Naive thymus-derived CD4-positive, alpha-beta T cell (primary cell): ENCODE results near the gene MTERF4. TPM values are rescaled to one million over a fixed set of nuclear protein-coding genes. Genes with fewer than 3 reads are reported as not detected.
A peak's percentile ranks its signal among the peaks of the same experiment; 100 is the strongest.

Source experiments
- ATAC-seq: fragments of 150-1000 bp; cut with Tn5 transposase; 2 replicates; pipeline ENCODE4 v1.10.0; 2021; ENCODE audit warnings: mild to moderate bottlenecking, moderate library complexity
- CTCF ChIA-PET: fragments of 350-600 bp; sonication (Branson Sonifier 250); formaldehyde crosslinking; loops from one replicate; lab custom pipeline; 2021; ENCODE audit warnings: antibody characterized with exemption; lab: Charles Lee
- POLR2A ChIA-PET: fragments of 350-600 bp; sonication (Branson Sonifier 250); formaldehyde crosslinking; loops from one replicate; lab custom pipeline; 2021; ENCODE audit warnings: antibody characterized with exemption, inconsistent platforms; lab: Charles Lee
- DNase-seq, 9 donors: peaks; one replicate each; pipeline versions ENCODE4 v3.0.0 to v3.0.0-alpha.2; 2020 to 2022; ENCODE audit warnings: mixed read lengths in 1 of 9
- H3K27ac ChIP-seq: one replicate; pipeline ENCODE4 v1.7.0; 2013; ENCODE audit warnings: mild to moderate bottlenecking, low read depth, low read length, moderate library complexity
- H3K27me3 ChIP-seq, 2 donors: one replicate each; pipeline ENCODE4 v1.7.0; 2013; ENCODE audit warnings: low read length in 2 of 2, mild to moderate bottlenecking in 2 of 2, moderate library complexity in 2 of 2; ENCODE audit not compliant: control insufficient read depth in 2 of 2, insufficient read depth in 2 of 2
- H3K36me3 ChIP-seq, 3 experiments: 1 replicate in 2 of 3; 2 replicates in 1 of 3; pipeline ENCODE4 v1.7.0; 2013; ENCODE audit warnings: low read length in 3 of 3, mild to moderate bottlenecking in 3 of 3, moderate library complexity in 1 of 3; ENCODE audit not compliant: insufficient read depth in 3 of 3, control insufficient read depth in 2 of 3
- H3K4me1 ChIP-seq, 2 donors: one replicate each; pipeline ENCODE4 v1.7.0; 2013; ENCODE audit warnings: low read length in 2 of 2, mild to moderate bottlenecking in 2 of 2, moderate library complexity in 1 of 2; ENCODE audit not compliant: control insufficient read depth in 2 of 2, insufficient read depth in 2 of 2
- H3K4me3 ChIP-seq: 2 replicates; pipeline ENCODE4 v1.7.0; 2013; ENCODE audit warnings: mild to moderate bottlenecking, low read length
- H3K9me3 ChIP-seq, 3 experiments: 1 replicate in 2 of 3; 2 replicates in 1 of 3; pipeline ENCODE4 v1.7.0; 2013; ENCODE audit warnings: low read length in 3 of 3; ENCODE audit not compliant: control insufficient read depth in 2 of 3
- H3K27ac Mint-ChIP-seq, 9 donors: one replicate each; pipeline ENCODE4 v1.8.0; 2020 to 2022; ENCODE audit warnings: mixed read lengths in 9 of 9, mild to moderate bottlenecking in 8 of 9, moderate library complexity in 5 of 9, inconsistent platforms in 2 of 9
- H3K27me3 Mint-ChIP-seq, 5 donors: one replicate each; pipeline ENCODE4 v1.8.0; 2021 to 2022; ENCODE audit warnings: mixed read lengths in 5 of 5, mild to moderate bottlenecking in 1 of 5
- H3K36me3 Mint-ChIP-seq, 5 donors: one replicate each; pipeline ENCODE4 v1.8.0; 2020 to 2022; ENCODE audit warnings: mixed read lengths in 5 of 5, mild to moderate bottlenecking in 3 of 5, inconsistent platforms in 1 of 5
- H3K4me1 Mint-ChIP-seq, 7 donors: one replicate each; pipeline ENCODE4 v1.8.0; 2020 to 2022; ENCODE audit warnings: mixed read lengths in 7 of 7, mild to moderate bottlenecking in 3 of 7, inconsistent platforms in 1 of 7
- H3K4me3 Mint-ChIP-seq, 10 donors: one replicate each; pipeline ENCODE4 v1.8.0; 2020 to 2022; ENCODE audit warnings: mild to moderate bottlenecking in 10 of 10, mixed read lengths in 10 of 10, moderate library complexity in 6 of 10, inconsistent platforms in 2 of 10
- H3K9me3 Mint-ChIP-seq, 11 donors: one replicate each; pipeline ENCODE4 v1.8.0; 2020 to 2022; ENCODE audit warnings: mixed read lengths in 11 of 11, mild to moderate bottlenecking in 4 of 11, inconsistent platforms in 1 of 11, moderate library complexity in 1 of 11
- intact Hi-C, 2 donors: fragments of 100-400 bp; cut with micrococcal nuclease; formaldehyde crosslinking; loops; one replicate each; pipeline ENCODE4 v1.15.1; 2023
- polyA plus RNA-seq, 2 donors: library from polyadenylated mRNA; unstranded; fragments of 300-500 nt; fragmentation: Illumina TruSeq; gene quantifications; one replicate each; pipeline ENCODE4 v1.2.3, GENCODE V29; 2021
- total RNA-seq, 6 experiments: library from RNA in 5 of 6; stranded (reverse) in 5 of 6; gene quantifications; 1 replicate in 5 of 6; 2 replicates in 1 of 6; pipeline ENCODE4 v1.2.3 and lab custom pipeline; 2021 to 2026

The MTERF4 gene
- total and polyA plus RNA-seq, 7 experiments from 2014 or later: 45.3 to 214 (median 82.3) TPM

GRCh38 chr2:241125626-241126025 is 23.5 kb upstream of the MTERF4 start:
- Histone ChIP-seq H3K9me3 (no peaks in the 10 kb centered on the region), H3K27ac (no peak overlapping the region), H3K27me3 (no peaks in the 10 kb centered on the region), H3K4me1 (peaks cover 0 to 11% of the 10 kb centered on the region in 2 donors), H3K36me3 (peaks cover 0 to 39% (median 0%) of the 10 kb centered on the region in 3 experiments), H3K4me3 (no peak overlapping the region)
- peaks cover 0 to 37% (median 17%) of the 10 kb centered on the region in 5 donors for H3K36me3 Mint-ChIP-seq
- H3K27me3 Mint-ChIP-seq: no peaks in the 10 kb centered on the region
- intact Hi-C loops: no loop called here
- ChIA-PET POLR2A (interaction anchor here (0.7 kb wide), 1 partner anchor 15 kb away, joined by 3 read pairs; no protein-coding TSS in a partner anchor), CTCF (no interaction called here)
- DNase-seq: no peak
- no peak overlapping the region for H3K27ac Mint-ChIP-seq
- H3K4me3 Mint-ChIP-seq: no peak overlapping the region
- ATAC-seq: no peak
- H3K9me3 Mint-ChIP-seq: no peaks in the 10 kb centered on the region
- peaks cover 0 to 37% (median 11%) of the 10 kb centered on the region in 7 donors for H3K4me1 Mint-ChIP-seq

DNA sequence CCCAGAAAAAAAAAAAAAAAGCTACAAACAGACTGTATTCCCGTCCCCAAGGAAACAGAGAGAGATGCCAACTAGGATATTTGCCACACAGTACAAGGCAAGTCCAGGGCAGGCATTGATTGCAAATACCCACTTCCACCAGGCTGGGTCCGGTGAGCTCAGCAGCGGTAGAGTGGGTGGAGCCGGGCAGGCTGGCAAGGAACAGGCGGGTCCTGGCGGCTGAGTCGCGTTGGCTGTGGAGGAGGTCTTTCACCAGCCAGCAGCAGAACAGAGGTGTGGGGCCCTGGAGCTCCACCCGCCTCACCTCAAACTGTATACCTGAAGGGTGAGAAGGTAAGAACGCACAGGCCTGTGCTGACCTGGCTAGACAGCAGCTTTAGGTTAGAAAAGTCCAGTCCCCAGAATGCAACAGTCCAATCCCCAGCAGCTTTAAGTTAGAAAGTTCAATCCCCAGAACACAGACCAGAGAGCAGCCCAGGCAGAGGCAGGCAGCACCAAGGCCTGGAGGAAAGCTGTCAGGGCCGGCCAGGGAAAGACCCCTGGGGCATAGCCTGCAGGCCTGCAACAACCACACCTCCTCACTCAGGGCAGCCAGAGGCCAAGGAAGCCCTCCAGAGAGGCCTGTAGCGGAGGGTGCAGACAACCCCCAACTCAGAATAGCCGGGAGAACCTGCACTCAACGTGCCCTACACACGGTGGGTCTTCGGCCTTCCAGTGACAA is 21.9 kb upstream of the MTERF4 start:
- CTCF ChIA-PET: interaction anchor here (0.6 to 0.9 kb wide), 2 partner anchors 22 to 349 kb away, joined by 3 to 5 read pairs; partner anchors contain the start of gene MTERF4
- Histone ChIP-seq H3K9me3 (no peaks in the 10 kb centered on the region), H3K27ac (no peak overlapping the region), H3K4me1 (peaks cover 0 to 11% of the 10 kb centered on the region in 2 donors), H3K4me3 (no peak overlapping the region), H3K27me3 (no peaks in the 10 kb centered on the region), H3K36me3 (peaks cover 0 to 29% (median 0%) of the 10 kb centered on the region in 3 experiments)
- peaks cover 0 to 34% (median 11%) of the 10 kb centered on the region in 7 donors for H3K4me1 Mint-ChIP-seq
- ATAC-seq (peak; percentile 65), DNase-seq (no peak)
- intact Hi-C loops: no loop called here
- H3K36me3 Mint-ChIP-seq: peaks cover 4 to 32% (median 19%) of the 10 kb centered on the region in 5 donors
- H3K27me3 Mint-ChIP-seq: no peaks in the 10 kb centered on the region
- POLR2A ChIA-PET: interaction anchor here (0.8 to 1.4 kb wide), 3 partner anchors 14 to 127 kb away, joined by 3 to 4 read pairs (median 4); no protein-coding TSS in a partner anchor
- peak overlapping the region in 1 of 10 donors; percentile 25 for H3K4me3 Mint-ChIP-seq
- peak overlapping the region in 3 of 9 donors; percentile 17 to 42 (median 20) for H3K27ac Mint-ChIP-seq
- no peaks in the 10 kb centered on the region for H3K9me3 Mint-ChIP-seq

GRCh38 chr2:241122376-241123002 is 20.4 kb upstream of the MTERF4 start:
- Mint-ChIP-seq H3K27me3 (no peaks in the 10 kb centered on the region), H3K27ac (peak overlapping the region in 3 of 9 donors; percentile 21 to 32 (median 22)), H3K4me3 (no peak overlapping the region), H3K9me3 (no peaks in the 10 kb centered on the region), H3K36me3 (peaks cover 9 to 42% (median 27%) of the 10 kb centered on the region in 5 donors), H3K4me1 (peaks cover 0 to 20% (median 7%) of the 10 kb centered on the region in 7 donors)
- no peak overlapping the region for H3K27ac ChIP-seq
- H3K4me3 ChIP-seq: no peak overlapping the region
- DNase-seq (no peak), ATAC-seq (no peak)
- intact Hi-C loops: no loop called here
- peaks cover 0 to 3% of the 10 kb centered on the region in 2 donors for H3K4me1 ChIP-seq
- CTCF ChIA-PET: no interaction called here
- POLR2A ChIA-PET: interaction anchor here (1.1 kb wide), 1 partner anchor 10 kb away, joined by 3 read pairs; no protein-coding TSS in a partner anchor
- no peaks in the 10 kb centered on the region for H3K27me3 ChIP-seq
- H3K9me3 ChIP-seq: no peaks in the 10 kb centered on the region
- peaks cover 0 to 29% (median 0%) of the 10 kb centered on the region in 3 experiments for H3K36me3 ChIP-seq

- H3K4me1 Mint-ChIP-seq: peaks cover 3 to 11% (median 4%) of the 10 kb centered on the region in 7 donors
- ATAC-seq (no peak), DNase-seq (no peak)
- CTCF ChIA-PET: no interaction called here
- intact Hi-C loops: no loop called here
- peaks cover 9 to 50% (median 39%) of the 10 kb centered on the region in 5 donors for H3K36me3 Mint-ChIP-seq
- no peaks in the 10 kb centered on the region for H3K4me1 ChIP-seq
- no peaks in the 10 kb centered on the region for H3K27me3 ChIP-seq
- H3K9me3 ChIP-seq: no peaks in the 10 kb centered on the region
- no peaks in the 10 kb centered on the region for H3K27me3 Mint-ChIP-seq
- H3K4me3 ChIP-seq: no peak overlapping the region
- peak overlapping the region in 4 of 9 donors; percentile 22 to 56 (median 36) for H3K27ac Mint-ChIP-seq
- no peak overlapping the region for H3K4me3 Mint-ChIP-seq
- H3K27ac ChIP-seq: no peak overlapping the region
- POLR2A ChIA-PET: interaction anchor here (0.6 to 1.4 kb wide), 3 partner anchors 11 to 65 kb away, joined by 3 to 6 read pairs (median 4); partner anchors contain the start of gene MTERF4
- peaks cover 0 to 18% (median 0%) of the 10 kb centered on the region in 3 experiments for H3K36me3 ChIP-seq
- no peaks in the 10 kb centered on the region for H3K9me3 Mint-ChIP-seq
These were observed 18.9 kb upstream of the MTERF4 start for GRCh38 chr2:241121008-241121407.

GRCh38 chr2:241120440-241120839 is 18.4 kb upstream of the MTERF4 start:
- POLR2A ChIA-PET: interaction anchor here (1.4 kb wide), 1 partner anchor 18 kb away, joined by 4 read pairs; the partner anchor contains the start of gene MTERF4

DNA sequence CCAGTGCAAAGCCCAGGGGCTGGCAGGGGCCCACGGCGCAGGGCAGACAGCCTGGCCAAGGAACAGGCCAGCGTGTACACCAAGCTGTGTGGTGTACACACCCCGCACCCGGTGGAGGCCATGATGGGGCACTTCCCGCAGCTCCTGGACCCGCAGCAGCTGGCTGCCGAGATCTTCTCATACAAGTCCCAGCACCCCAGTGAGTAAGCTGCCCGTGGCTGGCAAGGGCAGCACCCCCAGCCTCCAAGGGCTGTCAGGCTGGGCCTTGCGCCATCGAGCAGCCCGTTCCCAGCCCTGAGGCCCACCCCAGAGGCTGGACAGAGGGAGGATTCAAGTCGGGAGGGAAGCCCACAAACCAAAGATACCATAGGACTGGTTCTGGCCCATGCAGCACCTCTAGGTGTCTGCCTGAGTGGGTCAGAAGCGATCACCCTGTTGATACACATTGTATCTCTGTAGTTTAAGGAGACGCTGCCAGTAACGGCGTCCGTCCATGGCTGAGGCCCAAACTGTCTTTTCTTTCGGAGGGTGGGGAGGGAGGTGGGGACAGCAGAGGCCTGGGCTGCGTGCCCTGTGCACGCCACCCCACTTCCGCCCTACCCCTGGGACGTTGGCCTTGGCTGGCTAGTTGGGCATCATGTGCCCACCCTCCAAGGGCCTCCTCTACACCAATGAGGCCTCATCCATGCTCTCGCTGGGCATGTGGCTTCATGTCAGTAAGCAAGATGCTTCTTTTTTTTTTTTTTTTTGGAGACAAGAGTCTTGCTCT is 16.8 kb upstream of the MTERF4 start:
- ChIA-PET CTCF (no interaction called here), POLR2A (no interaction called here)
- H3K9me3 ChIP-seq: no peaks in the 10 kb centered on the region
- H3K4me3 ChIP-seq: no peak overlapping the region
- no peaks in the 10 kb centered on the region for H3K4me1 ChIP-seq
- peaks cover 0 to 2% (median 0%) of the 10 kb centered on the region in 11 donors for H3K9me3 Mint-ChIP-seq
- peaks cover 15 to 68% (median 51%) of the 10 kb centered on the region in 5 donors for H3K36me3 Mint-ChIP-seq
- no peak overlapping the region for H3K27ac Mint-ChIP-seq
- H3K4me3 Mint-ChIP-seq: no peak overlapping the region
- no peak for ATAC-seq
- DNase-seq: no peak
- peaks cover under 1 to 8% (median 4%) of the 10 kb centered on the region in 7 donors for H3K4me1 Mint-ChIP-seq
- H3K27me3 Mint-ChIP-seq: no peaks in the 10 kb centered on the region
- no peak overlapping the region for H3K27ac ChIP-seq
- intact Hi-C loops: loop anchor here in 1 of 2 donors (2.0 kb wide), 1 partner anchor 16 kb away; the partner anchor contains the start of gene MTERF4
- no peaks in the 10 kb centered on the region for H3K27me3 ChIP-seq
- peaks cover 0 to 14% (median 0%) of the 10 kb centered on the region in 3 experiments for H3K36me3 ChIP-seq

More at GRCh38 chr2:241120440-241120839, 18.4 kb upstream of the MTERF4 start:
- no peak for DNase-seq
- CTCF ChIA-PET: no interaction called here
- Histone ChIP-seq H3K27ac (no peak overlapping the region), H3K4me3 (no peak overlapping the region), H3K4me1 (no peaks in the 10 kb centered on the region), H3K9me3 (no peaks in the 10 kb centered on the region), H3K36me3 (peaks cover 0 to 16% (median 0%) of the 10 kb centered on the region in 3 experiments), H3K27me3 (no peaks in the 10 kb centered on the region)
- H3K36me3 Mint-ChIP-seq: peaks cover 9 to 56% (median 41%) of the 10 kb centered on the region in 5 donors
- peaks cover 3 to 9% (median 4%) of the 10 kb centered on the region in 7 donors for H3K4me1 Mint-ChIP-seq
- H3K27me3 Mint-ChIP-seq: no peaks in the 10 kb centered on the region
- H3K4me3 Mint-ChIP-seq: no peak overlapping the region
- ATAC-seq: no peak
- H3K27ac Mint-ChIP-seq: no peak overlapping the region
- H3K9me3 Mint-ChIP-seq: no peaks in the 10 kb centered on the region
- intact Hi-C loops: no loop called here
